ENCODE measurements around the gene VILL. TPM values are rescaled to one million over a fixed set of nuclear protein-coding genes. Genes with fewer than 3 reads are reported as not detected.
"Not testable (repeated sequence)": the region's sequence is repeated elsewhere in the genome, so short reads cannot be mapped to it uniquely, and the experiment has no call there.

VILL gene
- polyA plus RNA-seq, 1 experiment = 8.8 TPM

DNA sequence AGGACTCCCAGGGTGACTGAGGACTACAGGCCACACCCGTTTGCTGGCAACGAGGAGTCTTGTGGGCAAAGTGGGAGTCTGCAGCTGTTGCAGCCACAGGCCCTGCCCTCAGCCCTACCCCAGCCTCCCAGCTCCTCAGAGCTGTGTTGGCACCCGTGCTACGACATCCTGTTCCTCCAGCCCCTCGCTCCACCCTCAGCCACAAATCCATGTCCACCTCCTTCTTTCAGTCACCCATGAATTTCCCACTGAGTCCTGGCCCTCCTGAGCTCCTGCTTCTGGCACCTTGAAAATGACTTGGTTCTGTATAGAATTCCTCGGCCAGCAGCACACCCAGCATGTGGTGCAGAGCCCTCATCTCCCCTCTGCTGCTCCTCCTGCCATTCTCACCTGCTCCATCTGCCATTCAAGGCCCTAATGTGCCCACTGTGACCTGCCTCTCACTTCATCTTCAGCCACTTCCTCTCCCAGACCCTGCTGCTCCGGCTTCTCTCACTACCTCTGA, 20.9 kb upstream of the VILL start:
- DNase-seq (ENCODE audit: low read depth) = no peak

DNA sequence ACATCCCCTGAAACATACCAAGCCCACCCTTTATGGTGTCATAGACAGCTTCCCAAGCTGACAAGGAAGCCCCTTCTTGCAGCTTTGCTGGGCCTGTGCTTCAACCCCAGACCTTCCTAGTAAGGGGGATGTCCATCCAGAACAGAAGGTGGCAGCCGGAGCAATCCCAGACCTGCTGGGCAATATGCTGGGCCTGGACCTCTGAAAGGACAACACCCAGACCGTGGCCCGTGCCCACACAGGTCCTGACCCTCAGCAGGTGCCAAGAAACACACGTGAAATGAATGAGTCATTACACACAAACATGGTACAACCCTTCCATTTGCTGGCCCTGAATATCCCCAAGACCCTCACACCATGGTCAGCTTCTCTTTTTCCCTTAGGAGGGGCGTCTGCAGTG, 19.8 kb upstream of the VILL start:
- CTCF ChIA-PET = interaction anchor here (0.9 to 2.2 kb wide), 3 partner anchors 9 to 33 kb away, joined by 3 to 7 read pairs (median 4); no protein-coding TSS in a partner anchor

More for the DNA sequence above, 20.9 kb upstream of the VILL start:
- Histone ChIP-seq H3K4me3 (ENCODE audit: low read depth, low read length) (no peak overlapping the region), H3K36me3 (ENCODE audit: control insufficient read depth, insufficient read depth, low read length) (peaks cover 9% of the 10 kb centered on the region), H3K27me3 (ENCODE audit: control insufficient read depth, insufficient read depth, low read length) (no peaks in the 10 kb centered on the region)
- TF ChIP-seq, protein P1, sequence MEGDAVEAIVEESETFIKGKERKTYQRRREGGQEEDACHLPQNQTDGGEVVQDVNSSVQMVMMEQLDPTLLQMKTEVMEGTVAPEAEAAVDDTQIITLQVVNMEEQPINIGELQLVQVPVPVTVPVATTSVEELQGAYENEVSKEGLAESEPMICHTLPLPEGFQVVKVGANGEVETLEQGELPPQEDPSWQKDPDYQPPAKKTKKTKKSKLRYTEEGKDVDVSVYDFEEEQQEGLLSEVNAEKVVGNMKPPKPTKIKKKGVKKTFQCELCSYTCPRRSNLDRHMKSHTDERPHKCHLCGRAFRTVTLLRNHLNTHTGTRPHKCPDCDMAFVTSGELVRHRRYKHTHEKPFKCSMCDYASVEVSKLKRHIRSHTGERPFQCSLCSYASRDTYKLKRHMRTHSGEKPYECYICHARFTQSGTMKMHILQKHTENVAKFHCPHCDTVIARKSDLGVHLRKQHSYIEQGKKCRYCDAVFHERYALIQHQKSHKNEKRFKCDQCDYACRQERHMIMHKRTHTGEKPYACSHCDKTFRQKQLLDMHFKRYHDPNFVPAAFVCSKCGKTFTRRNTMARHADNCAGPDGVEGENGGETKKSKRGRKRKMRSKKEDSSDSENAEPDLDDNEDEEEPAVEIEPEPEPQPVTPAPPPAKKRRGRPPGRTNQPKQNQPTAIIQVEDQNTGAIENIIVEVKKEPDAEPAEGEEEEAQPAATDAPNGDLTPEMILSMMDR (IDR thresholded peaks at IDR 0.05; ENCODE audit: insufficient read depth, low read depth, low read length) = no peak
- ChIA-PET POLR2A (no interaction called here), CTCF (interaction anchor here (0.6 to 1.2 kb wide), 3 partner anchors 8 to 107 kb away, joined by 3 read pairs; no protein-coding TSS in a partner anchor)

DNA sequence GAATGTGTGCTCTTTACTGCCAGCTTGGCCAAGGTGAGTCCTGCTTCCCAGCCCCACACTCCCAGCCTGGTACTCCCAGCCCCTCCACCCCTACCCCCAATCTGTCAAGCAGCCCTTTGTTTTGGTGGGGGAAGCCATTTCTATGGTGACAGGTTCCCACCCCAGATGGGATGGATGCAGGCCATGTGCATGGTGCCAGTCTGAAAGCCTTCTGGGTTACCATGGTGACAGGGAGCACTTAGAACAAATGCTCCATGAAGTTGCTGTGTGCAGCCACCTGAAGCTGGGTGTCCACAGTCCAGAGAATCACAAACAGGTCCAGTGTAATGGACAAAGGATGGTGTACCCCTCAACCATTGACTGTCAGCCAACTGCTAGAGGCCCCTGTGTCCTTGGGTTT, 19.1 kb upstream of the VILL start:
- Histone ChIP-seq H3K4me3 (ENCODE audit: low read depth, low read length) (no peak overlapping the region), H3K36me3 (ENCODE audit: control insufficient read depth, insufficient read depth, low read length) (peaks cover 12% of the 10 kb centered on the region), H3K27me3 (ENCODE audit: control insufficient read depth, insufficient read depth, low read length) (no peaks in the 10 kb centered on the region)
- POLR2A ChIA-PET = no interaction called here
- CTCF ChIA-PET = interaction anchor here (1.1 to 2.2 kb wide), 3 partner anchors 25 to 34 kb away, joined by 3 to 7 read pairs (median 4); no protein-coding TSS in a partner anchor
- no peak for DNase-seq (ENCODE audit: low read depth)
- TF ChIP-seq, protein P1 (IDR thresholded peaks at IDR 0.05; ENCODE audit: insufficient read depth, low read depth, low read length) = no peak

More for the DNA sequence above, 19.8 kb upstream of the VILL start:
- H3K4me3 ChIP-seq (ENCODE audit: low read depth, low read length) = no peak overlapping the region
- TF ChIP-seq, protein P1 (IDR thresholded peaks at IDR 0.05; ENCODE audit: insufficient read depth, low read depth, low read length) = no peak
- POLR2A ChIA-PET = no interaction called here
- H3K36me3 ChIP-seq (ENCODE audit: control insufficient read depth, insufficient read depth, low read length) = peaks cover 12% of the 10 kb centered on the region
- H3K27me3 ChIP-seq (ENCODE audit: control insufficient read depth, insufficient read depth, low read length) = no peaks in the 10 kb centered on the region
- no peak for DNase-seq (ENCODE audit: low read depth)

DNA sequence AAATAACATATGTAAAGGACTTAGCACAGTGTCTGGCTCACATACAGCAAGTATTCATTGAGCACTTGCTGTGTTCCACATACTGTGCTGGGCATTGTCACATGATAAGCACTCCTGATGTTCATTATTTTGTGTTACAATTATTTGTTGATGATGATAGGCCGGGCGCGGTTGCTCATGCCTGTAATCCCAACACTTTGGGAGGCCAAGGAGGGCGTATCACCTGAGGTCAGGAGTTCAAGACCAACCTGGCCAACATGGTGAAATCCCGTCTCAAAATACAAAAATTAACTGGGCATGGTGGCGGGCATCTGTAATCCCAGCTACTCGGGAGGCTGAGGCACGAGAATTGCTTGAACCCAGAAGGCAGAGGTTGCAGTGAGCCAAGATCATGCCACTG, 18.5 kb upstream of the VILL start:
- POLR2A ChIA-PET = not testable (repeated sequence)
- CTCF ChIA-PET = interaction anchor here (1.1 to 2.2 kb wide), 2 partner anchors 25 to 34 kb away, joined by 3 to 7 read pairs; no protein-coding TSS in a partner anchor

DNA sequence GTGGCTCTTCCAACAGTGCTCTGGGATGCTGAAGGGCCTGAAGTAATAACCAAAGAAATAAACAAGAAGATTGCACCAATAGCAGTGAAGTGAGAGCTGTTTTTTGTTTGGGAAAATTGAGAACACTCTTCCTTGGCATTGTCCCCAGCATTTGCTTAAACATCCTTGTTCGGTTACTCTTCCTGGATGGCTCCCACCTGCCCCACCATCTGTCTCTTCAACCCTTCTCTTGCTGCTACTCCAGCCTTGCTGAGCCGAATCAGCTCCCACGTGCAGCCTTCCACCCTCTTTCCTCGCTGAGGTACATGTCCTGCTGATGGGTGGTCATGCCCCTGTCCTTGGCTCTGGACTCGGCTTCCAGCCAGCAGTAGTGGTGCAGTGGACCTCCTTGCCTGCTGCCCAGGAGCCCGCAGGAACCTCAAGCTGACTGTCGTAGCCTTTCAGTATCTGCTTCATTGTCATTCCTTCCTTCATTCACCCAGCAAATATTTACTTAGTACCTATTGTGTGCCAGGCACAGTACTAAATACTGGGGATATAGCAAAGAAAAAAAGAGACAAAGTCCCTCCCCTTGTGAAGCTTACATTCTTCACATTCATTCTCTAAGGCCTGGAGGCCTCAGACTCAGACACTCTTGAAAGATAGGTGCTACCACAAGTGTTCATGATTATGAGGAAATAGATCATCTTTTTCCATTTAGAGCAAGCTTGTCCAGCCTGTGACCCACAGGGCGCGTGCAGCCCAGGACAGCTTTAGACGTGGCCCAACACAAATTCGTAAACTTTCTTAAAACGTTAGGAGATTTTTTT, 17.1 kb upstream of the VILL start:
- Histone ChIP-seq H3K36me3 (ENCODE audit: control insufficient read depth, insufficient read depth, low read length) (peaks cover 12% of the 10 kb centered on the region), H3K27me3 (ENCODE audit: control insufficient read depth, insufficient read depth, low read length) (no peaks in the 10 kb centered on the region), H3K4me3 (ENCODE audit: low read depth, low read length) (no peak overlapping the region)
- ChIA-PET CTCF (interaction anchor here (0.8 to 3.6 kb wide), 18 partner anchors 7 to 506 kb away, joined by 3 to 32 read pairs (median 6); partner anchors contain the start of gene XYLB), POLR2A (no interaction called here)
- DNase-seq (ENCODE audit: low read depth) = no peak
- TF ChIP-seq, protein P1 (IDR thresholded peaks at IDR 0.05; ENCODE audit: insufficient read depth, low read depth, low read length) = no peak

More for the DNA sequence above, 18.5 kb upstream of the VILL start:
- not testable (repeated sequence) for H3K4me3 ChIP-seq (ENCODE audit: low read depth, low read length); DNase-seq (ENCODE audit: low read depth); H3K27me3 ChIP-seq (ENCODE audit: control insufficient read depth, insufficient read depth, low read length)
- H3K36me3 ChIP-seq (ENCODE audit: control insufficient read depth, insufficient read depth, low read length) = peaks cover 12% of the 10 kb centered on the region

Data from BJ (cell line).